ENCODE results near the gene SYNGR2.
"Not testable (repeated sequence)": the region's sequence is repeated elsewhere in the genome, so short reads cannot be mapped to it uniquely, and the experiment has no call there.

Gene SYNGR2

DNA sequence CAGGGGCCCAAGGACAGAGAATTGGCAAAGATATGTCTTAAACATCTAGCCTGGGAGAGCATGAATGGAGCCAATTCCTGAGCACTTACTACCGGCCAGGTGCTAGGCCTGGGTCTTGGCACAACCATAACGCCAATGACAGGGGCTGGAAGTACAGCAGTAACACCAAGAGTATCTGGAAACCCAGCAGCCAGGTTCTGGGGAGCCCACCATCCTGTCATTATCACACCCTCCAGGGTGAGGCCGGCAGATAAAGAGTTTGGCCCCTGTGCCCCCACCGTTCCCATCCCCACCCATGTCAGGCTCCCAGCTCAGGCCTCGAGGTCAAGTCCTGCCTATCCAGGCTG is 38.3 kb upstream of the SYNGR2 start:
- DNase-seq (ENCODE audit: low read depth), result no peak

DNA sequence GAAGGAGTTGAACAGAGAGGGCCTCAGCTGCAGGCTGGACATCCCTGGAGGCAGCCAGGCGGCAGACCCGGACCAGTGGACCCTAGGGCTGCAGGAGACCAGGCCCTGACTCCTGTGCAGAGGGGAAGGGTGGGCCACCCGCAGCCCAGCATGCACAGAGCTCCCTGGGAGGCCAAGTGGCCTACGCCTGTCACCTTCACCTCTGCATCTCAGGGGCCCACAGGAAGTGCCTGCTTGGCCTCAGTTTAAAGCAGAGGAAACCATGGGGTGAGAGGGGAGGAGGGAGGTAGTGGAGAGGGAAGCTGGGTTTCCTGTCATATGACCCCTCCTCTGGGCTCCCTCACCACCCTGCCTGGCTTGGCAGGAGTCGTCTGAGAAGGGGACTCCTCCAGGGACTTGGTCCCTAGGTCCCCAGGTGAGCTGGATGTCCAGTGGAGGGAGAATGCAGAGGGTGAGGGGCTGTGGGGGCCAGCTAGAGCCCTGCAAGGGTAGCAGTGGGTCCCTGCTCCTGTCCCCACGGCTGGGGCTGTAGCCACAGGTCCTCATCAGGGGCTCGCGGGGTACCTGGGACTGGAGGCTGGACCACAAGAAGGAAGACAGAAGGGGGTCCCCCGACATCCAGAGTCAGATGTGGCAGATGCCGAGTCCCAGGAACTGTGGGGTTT is 37.8 kb upstream of the SYNGR2 start, which contains the start of gene TMC8:
TSS of gene TMC8 (plus strand) at position 335 of the 665 bp plus-strand sequence. CDS start 818 bp downstream, outside the sequence.
- DNase-seq (ENCODE audit: low read depth), result peak; percentile 76

DNA sequence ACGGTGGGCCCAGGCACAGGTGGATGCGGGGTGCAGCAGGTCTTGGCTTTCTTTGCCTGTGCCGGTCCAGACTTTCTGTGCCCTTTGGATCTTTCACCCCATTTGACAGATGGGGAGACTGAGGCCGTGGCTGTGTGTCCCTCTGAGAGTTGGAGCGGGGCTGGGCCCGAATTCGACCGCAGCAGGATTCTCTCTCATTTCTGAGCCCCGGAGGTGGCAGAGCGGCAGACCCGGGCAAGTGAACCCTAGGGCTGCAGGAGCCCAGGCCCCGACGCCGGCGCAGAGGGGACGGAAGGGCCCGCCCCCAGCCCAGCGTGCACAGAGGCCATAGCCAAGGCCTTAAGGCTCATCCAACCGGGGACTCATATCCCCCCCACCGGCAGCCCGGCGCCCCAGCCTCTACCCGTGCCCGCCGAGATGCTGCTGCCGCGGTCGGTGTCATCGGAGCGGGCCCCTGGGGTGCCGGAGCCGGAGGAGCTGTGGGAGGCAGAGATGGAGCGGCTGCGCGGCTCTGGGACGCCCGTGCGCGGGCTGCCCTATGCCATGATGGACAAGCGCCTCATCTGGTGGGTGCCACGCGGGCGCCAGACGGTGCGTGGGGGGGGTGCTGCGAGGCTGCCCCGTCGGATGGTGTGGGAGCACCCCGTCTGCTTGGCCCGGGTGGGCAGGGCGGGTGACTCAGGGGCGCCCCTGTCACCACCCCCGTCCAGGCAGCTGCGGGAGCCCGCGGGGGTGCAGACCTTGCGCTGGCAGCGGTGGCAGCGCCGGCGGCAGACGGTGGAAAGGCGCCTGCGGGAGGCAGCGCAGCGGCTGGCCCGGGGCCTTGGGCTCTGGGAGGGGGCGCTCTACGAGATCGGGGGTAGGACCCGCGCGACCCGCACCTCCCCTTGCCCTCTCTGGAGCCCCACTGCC is 37.0 kb upstream of the SYNGR2 start:
- DNase-seq (ENCODE audit: low read depth), result no peak

DNA sequence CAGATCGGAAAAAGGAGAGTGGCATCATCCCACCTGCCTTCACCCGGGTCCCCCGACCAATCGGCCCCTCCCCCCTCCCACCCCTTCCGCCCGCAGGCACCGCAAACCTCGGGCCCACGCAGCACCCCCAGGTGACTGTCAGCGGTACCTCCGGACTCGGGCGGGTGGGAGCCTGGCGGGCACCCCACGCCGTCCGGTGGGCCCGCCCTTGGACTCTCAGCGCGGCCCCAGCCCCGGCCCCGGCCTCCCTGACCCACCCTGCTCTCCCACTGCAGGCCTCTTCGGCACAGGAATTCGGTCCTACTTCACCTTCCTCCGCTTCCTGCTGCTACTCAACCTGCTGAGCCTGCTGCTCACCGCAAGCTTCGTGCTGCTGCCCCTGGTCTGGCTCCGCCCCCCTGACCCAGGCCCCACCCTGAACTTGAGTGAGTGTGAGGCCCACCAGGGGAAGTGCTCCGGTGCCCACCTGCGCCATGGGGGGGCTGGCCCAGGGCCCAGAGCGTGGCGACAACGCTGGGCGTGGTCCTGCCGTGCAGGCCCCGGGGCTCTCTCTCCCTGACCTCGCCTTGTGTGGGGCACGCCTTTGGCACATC is 36.2 kb upstream of the SYNGR2 start:
- DNase-seq (ENCODE audit: low read depth), result peak; percentile 58

DNA sequence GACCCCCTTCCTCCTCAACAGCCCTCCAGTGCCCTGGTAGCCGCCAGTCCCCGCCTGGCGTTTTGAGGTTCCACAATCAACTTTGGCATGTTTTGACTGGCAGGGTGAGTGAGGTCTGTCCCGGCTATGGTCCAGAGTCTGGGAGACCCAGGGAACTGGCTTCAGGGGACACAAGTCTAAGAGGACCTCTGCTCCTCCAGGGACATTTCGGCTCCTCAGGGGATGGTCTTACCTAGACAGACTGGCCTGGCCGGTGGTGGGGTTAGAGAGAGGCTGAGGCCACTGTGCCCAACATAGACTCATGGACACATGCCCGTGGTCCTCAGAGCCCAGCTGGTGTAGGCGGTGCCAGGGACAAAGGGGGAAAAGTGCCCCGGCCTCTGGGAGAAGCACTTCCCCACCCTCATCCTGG is 35.6 kb upstream of the SYNGR2 start:
- no peak for DNase-seq (ENCODE audit: low read depth)

DNA sequence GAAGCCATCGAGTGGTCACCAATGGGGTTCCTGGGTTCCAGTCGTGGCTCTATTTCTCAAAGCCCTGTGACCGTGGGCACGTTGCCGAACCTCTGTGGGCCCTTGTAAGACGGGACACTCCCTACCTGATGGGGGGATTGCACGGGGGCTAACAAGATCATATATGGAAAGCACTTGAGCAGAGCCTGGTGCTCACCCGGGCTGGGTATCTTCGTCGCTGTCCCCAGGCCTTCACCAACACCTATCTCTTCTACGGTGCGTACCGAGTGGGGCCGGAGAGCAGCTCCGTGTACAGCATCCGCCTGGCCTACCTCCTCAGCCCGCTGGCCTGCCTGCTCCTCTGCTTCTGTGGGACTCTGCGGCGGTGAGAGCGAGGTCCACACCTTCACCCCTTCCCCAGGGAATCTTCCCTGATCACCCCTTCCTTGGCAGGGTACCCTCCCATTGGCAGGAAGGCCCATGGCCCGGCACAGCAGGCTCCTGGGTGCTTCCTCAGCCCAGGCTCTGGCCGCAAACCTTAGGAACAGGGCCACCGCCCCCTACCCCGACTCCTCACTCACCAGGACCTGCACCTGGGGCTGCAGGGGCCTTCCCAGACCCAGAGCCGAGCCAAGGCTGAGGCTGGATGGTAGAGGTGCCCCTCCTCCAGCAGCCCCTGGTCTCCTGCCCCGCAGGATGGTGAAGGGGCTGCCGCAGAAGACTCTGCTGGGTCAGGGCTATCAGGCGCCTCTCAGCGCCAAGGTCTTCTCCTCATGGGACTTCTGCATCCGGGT is 35.0 kb upstream of the SYNGR2 start:
- no peak for DNase-seq (ENCODE audit: low read depth)

DNA sequence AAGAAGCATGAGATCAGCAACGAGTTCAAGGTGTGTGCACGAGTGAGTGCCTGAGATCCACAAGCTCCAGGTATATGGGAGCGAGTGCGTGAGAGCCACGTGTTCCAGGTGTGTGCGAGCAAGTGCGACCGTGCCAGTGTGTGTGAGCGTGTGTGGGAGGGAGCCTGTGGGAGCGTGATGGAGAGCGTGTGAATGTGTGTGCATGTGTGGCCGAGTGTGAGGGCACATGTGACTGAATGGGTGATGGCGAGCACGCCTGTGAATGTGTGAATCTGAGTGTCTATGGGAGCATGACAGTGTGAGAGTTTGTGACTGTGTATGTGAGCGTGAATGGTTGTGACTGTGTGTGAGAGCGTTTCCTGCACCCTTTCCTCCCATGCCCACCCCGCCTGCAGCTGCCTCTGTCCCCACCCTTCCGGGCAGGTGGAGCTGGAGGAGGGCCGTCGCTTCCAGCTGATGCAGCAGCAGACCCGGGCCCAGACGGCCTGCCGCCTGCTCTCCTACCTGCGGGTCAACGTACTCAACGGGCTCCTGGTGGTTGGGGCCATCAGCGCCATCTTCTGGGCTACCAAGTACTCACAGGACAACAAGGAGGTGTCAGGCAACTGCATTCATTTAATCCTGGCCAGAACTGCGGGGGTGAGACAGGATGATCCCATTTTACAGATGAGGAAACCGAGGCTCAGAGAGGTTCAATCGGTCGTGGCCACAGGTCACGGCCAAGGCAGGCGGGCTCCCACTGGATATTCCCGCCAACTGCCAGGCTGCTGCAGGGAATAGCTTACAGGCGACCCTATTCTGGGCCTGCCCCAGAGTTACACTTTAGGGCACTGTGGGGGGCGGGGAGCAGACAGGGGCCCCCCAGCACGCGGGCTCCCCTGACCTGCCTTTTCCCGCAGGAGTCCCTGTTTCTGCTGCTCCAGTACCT is 34.1 kb upstream of the SYNGR2 start:
- DNase-seq (ENCODE audit: low read depth), result peak; percentile 68

DNA sequence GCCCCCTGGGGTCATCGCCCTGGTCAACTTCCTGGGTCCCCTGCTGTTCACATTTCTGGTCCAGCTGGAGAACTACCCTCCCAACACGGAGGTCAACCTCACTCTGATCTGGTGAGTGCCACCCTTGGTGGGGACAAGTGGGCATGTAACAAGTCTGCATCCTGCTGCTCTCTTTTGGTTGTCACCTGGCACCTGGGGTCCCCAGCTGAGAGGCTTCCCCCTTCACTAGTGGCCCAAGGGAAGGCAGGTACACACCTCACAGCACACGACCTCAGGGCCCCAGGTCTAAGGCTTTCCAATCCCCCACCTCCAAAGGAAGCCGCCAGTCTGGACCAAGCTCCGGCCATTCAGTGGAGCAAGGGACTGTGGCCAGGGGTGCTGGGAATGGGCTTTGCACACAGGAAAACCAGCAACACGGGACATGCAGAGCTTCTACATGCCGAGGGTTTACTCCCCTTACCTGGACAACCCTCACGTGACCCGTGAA is 33.4 kb upstream of the SYNGR2 start:
- no peak for DNase-seq (ENCODE audit: low read depth)

DNA sequence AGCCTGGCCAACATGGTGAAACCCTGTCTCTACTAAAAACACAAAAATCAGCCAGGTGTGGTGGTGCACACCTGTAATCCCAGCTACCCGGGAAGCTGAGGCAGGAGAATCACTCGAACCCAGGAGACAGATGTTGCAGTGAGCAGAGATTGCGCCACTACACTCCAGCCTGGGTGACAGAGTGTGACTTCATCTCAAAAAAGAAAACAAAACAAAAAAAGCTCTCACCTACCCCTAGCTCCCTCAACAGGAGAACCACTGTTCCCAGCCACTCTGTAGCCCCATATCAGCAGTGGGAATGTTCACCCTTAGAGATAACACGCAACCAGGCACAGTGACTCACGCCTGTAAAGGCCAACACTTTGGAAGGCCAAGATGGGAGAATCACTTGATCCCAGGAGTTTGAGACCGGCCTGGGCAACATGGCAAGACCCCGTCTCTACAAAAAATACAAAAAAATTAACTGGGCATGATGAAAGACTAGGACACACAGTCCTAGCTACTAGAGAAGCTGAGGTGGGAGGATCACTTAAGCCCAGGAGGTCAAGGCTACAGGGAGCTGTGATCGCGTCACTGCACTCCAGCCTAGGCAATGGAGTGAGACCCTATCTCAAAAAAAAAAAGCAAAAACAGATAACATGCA is 32.4 kb upstream of the SYNGR2 start:
- no peak for DNase-seq (ENCODE audit: low read depth)

DNA sequence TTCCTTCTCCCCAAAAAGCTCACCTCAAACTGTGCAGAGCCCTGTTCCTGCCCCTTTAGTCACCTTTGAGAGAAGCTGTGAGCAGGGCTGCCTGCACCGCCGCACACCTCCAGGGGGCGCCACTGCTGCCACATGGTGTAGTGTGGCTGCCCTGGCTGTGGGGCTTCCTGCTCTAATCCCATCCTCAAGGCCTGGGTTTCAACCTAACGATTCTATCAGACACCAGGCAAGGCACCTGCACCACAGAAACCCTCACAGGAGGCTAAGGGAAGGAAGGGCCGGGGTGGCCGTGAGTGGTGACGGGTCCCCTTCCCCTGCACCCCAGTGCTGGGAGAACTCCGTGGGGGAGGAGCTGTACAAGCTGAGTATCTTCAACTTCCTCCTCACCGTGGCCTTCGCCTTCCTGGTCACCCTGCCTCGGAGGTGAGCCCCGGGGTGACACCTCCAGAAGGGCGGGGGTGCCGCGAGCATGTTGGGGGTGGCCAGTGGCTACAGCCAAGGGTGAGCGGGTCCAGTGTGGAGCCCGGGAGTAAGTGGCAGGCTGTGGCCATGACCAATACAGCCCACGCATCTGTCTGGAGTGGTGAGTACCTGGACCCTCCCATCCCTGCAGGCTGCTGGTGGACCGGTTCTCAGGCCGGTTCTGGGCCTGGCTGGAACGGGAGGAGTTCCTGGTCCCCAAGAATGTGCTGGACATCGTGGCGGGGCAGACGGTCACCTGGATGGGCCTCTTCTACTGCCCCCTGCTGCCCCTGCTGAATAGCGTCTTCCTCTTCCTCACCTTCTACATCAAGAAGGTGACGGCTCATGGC is 30.8 kb upstream of the SYNGR2 start:
- DNase-seq (ENCODE audit: low read depth), result no peak

DNA sequence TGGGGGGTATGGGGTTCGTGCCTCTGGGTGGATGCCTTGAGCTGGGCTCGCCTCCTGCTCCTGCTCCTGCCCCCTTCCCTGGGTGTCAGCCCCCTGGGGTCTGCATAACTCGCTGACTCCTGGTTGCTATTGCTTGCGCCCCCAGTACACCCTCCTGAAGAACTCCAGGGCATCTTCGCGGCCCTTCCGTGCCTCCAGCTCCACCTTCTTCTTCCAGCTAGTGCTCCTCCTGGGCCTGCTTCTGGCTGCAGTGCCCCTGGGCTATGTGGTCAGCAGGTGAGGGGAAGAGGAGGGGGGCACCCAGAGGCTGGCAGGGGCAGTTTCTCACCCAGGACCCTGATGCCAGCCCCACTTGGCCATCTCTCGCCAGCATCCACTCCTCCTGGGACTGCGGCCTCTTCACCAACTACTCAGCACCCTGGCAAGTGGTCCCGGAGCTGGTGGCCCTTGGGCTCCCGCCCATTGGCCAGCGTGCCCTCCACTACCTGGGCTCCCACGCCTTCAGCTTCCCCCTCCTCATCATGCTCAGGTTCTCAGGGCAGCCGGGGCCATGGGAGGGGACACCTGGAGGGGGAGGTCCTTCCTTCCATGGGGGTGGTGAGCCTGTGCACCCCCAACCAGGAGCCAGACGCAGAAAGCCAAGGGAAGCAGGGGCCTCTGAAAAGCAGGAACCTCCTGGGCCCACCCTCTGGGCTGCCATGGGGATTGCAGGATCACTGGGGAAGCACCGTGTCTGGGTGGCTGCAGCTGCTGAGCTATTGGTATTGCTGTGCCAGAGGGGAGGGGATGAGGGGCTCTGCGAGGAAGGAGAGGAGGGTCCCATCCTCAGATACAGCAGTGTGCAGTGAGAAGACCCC is 29.9 kb upstream of the SYNGR2 start:
- DNase-seq (ENCODE audit: low read depth), result no peak

DNA sequence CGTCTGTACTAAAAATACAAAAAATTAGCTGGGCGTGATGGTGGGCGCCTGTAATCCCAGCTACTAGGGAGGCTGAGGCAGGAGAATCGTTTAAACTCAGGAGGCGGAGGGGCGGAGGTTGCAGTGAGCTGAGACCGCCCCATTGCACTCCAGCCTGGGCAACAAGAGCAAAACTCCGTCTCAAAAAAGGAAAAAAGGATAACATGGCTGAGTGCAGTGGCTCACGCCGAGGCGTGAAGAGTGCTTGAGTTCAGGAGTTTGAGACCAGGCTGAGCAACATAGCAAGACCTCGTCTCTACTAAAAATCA is 28.6 kb upstream of the SYNGR2 start:
- DNase-seq (ENCODE audit: low read depth), result not testable (repeated sequence)

DNA sequence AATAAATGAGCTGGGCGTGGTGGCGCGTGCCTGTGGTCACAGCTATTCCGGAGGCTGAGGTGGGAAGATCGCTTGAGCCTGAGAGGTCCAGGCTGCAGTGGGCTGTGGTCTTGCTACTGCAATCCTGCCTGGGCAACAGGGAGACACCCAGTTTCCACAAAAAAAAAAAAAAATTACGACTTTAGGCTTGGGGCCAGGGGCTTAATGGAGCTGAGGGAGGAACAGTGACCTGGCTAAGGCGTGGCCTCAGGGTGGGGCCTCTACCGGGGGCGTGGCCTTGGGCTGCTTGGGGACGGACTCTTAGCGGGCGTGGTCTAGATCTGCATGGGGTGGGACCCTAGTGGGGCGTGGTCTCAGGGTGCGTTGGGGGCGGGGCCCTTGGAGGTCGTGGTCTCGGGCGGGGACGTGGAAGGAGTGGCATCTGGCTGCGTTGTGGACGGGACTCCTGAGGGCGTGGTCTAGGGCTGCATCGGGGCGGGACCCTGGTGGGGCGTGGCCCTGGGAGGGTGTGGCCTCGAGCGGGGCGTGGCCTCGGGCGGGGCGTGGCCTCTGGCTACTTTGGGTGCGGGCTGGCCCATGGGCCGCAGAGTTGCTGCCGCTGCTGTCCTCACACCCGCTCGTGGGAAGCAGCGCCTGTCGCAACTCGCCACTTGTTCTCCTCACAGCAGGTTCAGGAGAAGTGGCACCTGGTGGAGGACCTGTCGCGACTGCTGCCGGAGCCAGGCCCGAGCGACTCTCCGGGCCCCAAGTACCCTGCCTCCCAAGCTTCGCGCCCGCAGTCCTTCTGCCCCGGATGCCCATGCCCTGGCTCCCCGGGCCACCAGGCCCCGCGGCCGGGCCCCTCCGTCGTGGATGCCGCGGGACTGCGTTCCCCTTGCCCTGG is 28.0 kb upstream of the SYNGR2 start:
- peak; percentile 84 for DNase-seq (ENCODE audit: low read depth)

DNA sequence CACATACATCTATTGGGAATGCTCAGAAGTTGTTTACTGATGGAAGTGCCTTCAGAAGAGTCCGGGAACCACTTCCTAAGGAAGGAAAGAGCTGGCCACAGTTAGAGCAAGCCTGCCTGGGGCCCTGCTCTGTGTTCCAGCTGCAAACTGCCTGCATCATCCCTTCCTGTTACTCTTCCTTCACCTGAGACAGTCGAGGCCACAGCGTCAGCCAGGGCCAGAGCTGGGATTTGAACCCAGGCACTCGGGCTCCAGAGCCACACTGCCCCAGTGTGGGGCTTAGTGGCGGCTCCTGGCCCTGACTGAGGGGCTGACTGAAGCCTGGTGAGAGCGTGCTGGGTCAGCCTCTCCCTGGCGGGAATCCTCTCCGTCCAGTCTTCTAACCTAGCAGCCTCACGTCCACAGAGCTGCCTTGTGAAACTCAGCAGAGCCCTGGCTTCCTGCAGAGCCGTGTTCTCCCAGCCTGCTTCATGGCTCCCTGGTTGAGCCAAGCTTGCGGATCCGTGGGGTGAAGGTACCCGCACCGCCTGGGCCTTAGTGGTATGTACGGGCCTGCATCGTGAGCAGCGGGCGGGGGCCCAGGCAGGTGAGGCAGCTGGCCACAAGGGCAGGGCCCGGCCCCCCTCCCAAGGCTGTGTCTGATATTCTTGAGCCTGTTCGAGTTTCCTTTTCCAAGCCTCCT is 26.8 kb upstream of the SYNGR2 start:
- DNase-seq (ENCODE audit: low read depth), result no peak

DNA sequence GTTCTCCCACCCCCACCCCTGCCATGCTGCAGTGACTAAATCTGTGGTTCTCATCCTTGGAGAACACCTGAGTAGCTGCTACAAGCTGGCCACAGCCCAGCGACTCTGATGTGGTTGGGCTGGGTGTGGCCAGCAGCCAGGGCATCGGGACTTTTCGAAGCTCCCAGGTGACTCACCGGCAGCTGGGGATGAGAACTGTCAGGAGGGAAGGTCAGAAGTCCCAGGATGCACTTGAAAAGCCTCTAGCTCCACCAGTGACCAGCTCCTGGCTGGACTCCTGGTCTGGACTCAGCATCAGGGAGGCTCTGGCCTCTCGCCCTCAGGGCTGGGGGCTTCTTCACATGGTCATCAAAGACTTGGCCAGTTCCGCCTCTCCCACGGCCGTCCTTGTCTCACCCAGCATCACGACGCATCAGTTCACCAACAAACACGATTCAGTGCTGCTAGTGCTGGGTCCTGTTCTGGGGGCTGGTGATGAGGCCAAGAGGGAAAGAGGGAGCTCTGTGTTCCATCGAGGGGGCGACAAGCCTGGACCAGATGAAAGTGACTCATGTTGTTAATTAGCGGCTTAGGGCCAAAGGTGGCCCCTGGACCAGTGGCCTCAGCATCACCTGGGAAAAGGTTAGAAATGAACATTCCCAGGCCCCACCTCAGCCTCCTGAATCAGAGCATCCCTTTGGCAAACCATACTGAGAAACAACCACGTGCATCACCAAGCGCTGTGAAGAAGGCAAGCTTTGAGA is 26.1 kb upstream of the SYNGR2 start:
- DNase-seq (ENCODE audit: low read depth), result no peak

All from activated T-helper 1 cell treated with Interleukin-2 at 50 U/mL for 16 hours (primary cell).